Neural progenitor cell (in vitro differentiated cells): ENCODE measurements around the gene NFKB1. TPM values are rescaled to one million over a fixed set of nuclear protein-coding genes. Genes with fewer than 3 reads are reported as not detected.

Experiments used
- DNase-seq: peaks from one replicate; pipeline ENCODE4 v3.0.0-alpha.2; 2016; ENCODE audit warnings: low spot score
- H2AFZ ChIP-seq: fragments of 200-600 bp; sonication (generic); replicated peaks from 2 replicates; pipeline ENCODE4 v1.6.1; 2016; ENCODE audit warnings: antibody characterized with exemption
- H3F3A ChIP-seq: fragments of 200-600 bp; sonication (generic); 2 replicates; pipeline ENCODE4 v1.6.1; 2016; ENCODE audit warnings: antibody characterized with exemption, low read depth
- H3K27ac ChIP-seq: fragments of 200-600 bp; sonication (generic); 2 replicates; pipeline ENCODE4 v1.5.1; 2016; ENCODE audit warnings: mild to moderate bottlenecking
- H3K27me3 ChIP-seq: fragments of 200-600 bp; sonication (generic); 2 replicates; pipeline ENCODE4 v1.6.1; 2016; ENCODE audit warnings: mild to moderate bottlenecking, moderate library complexity
- H3K36me3 ChIP-seq: fragments of 200-600 bp; sonication (generic); 2 replicates; pipeline ENCODE4 v1.5.1; 2016
- H3K4me1 ChIP-seq: fragments of 200-600 bp; sonication (generic); 2 replicates; pipeline ENCODE4 v1.6.1; 2016; ENCODE audit warnings: mixed run types
- H3K4me2 ChIP-seq: fragments of 200-600 bp; sonication (generic); 2 replicates; pipeline ENCODE4 v1.6.1; 2016
- H3K4me3 ChIP-seq: fragments of 200-600 bp; sonication (generic); 2 replicates; pipeline ENCODE4 v1.5.1; 2016
- H3K79me2 ChIP-seq: fragments of 200-600 bp; sonication (generic); 2 replicates; pipeline ENCODE4 v1.6.1; 2016; ENCODE audit warnings: low read depth
- H3K9ac ChIP-seq: fragments of 200-600 bp; sonication (generic); 2 replicates; pipeline ENCODE4 v1.6.1; 2016
- H3K9me3 ChIP-seq: fragments of 200-600 bp; sonication (generic); 2 replicates; pipeline ENCODE4 v1.5.1; 2016; ENCODE audit warnings: low read depth
- H4K20me1 ChIP-seq: fragments of 200-600 bp; sonication (generic); 2 replicates; pipeline ENCODE4 v1.6.1; 2016; ENCODE audit warnings: low read depth
- H3K27ac Mint-ChIP-seq: 3 replicates; pipeline ENCODE4 v1.8.0; 2021; ENCODE audit warnings: mixed read lengths
- H3K27me3 Mint-ChIP-seq: 2 replicates; pipeline ENCODE4 v1.8.0; 2022; ENCODE audit warnings: low read depth, mild to moderate bottlenecking, inconsistent platforms, moderate library complexity, mixed read lengths; ENCODE audit not compliant: insufficient read depth
- H3K36me3 Mint-ChIP-seq: 3 replicates; pipeline ENCODE4 v1.8.0; 2021; ENCODE audit warnings: mixed read lengths
- H3K4me1 Mint-ChIP-seq: 3 replicates; pipeline ENCODE4 v1.8.0; 2021; ENCODE audit warnings: mixed read lengths
- H3K4me3 Mint-ChIP-seq: 3 replicates; pipeline ENCODE4 v1.8.0; 2021; ENCODE audit warnings: mild to moderate bottlenecking, moderate library complexity, mixed read lengths
- H3K9me3 Mint-ChIP-seq: 3 replicates; pipeline ENCODE4 v1.8.0; 2020; ENCODE audit warnings: mixed read lengths
- EZH2 ChIP-seq: fragments of 200-600 bp; sonication (generic); IDR thresholded peaks from 2 replicates; pipeline ENCODE4 v1.6.1; 2017; ENCODE audit warnings: antibody characterized with exemption, mild to moderate bottlenecking, moderate library complexity
- EZH2phosphoT487 ChIP-seq: fragments of 200-600 bp; sonication (generic); IDR thresholded peaks from 2 replicates; pipeline ENCODE4 v1.6.1; 2017; ENCODE audit warnings: antibody characterized with exemption
- total RNA-seq: library from RNA; depleted of rRNA; stranded (reverse); fragments of >200 nt; gene quantifications from 2 replicates; pipeline ENCODE4 v1.2.3, GENCODE V29; 2015; ENCODE audit warnings: low replicate concordance
- TF ChIP-seq, protein P1 (sequence below): fragments of 200-600 bp; sonication (generic); IDR thresholded peaks from 2 replicates; pipeline ENCODE4 v1.5.1; 2017; ENCODE audit warnings: antibody characterized with exemption, mild to moderate bottlenecking

The NFKB1 gene
- total RNA-seq, 1 donor from 2014 or later: 14.1 TPM

DNA sequence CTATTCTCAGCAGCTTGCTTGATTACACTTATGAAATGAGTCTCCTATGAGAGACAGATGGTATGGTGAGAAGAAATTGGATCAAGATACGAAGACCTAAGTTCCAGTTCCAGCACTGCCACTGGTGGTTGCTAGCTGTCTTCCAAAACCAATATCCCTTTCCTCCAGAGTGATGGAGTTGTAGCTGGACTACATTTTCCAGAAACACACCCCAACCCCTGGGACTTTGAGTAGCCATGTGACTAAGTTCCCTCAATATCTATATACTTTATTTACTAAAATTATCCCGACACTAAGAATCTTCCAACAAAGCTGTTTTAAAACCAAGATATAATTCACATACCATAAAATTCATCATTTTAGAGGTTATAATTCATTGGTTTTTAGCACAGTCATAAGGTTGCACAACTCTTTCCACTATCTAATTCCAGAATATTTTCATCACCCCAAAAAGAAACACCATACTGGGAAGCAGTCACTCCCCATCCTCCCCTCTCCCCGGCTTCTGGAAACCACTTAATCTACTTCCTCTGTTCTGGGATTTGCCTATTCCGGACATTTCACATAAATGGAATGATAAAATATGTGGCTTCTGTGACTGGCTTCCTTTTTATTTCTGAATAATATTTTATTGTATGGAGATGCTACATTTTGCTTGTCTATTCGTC is 141.6 kb downstream of the NFKB1 start:
- H3K27me3 ChIP-seq: no peaks in the 10 kb centered on the region
- H3K4me2 ChIP-seq: no peak overlapping the region
- H3K36me3 ChIP-seq: no peaks in the 10 kb centered on the region
- no peaks in the 10 kb centered on the region for H3K9me3 ChIP-seq
- H3K4me1 ChIP-seq: no peaks in the 10 kb centered on the region
- no peak overlapping the region for H3K27ac ChIP-seq
- Mint-ChIP-seq H3K36me3 (peaks cover 1% of the 10 kb centered on the region), H3K4me3 (no peak overlapping the region), H3K4me1 (peaks cover 3% of the 10 kb centered on the region), H3K27ac (no peak overlapping the region), H3K27me3 (peaks cover 3% of the 10 kb centered on the region), H3K9me3 (no peaks in the 10 kb centered on the region)
- no peaks in the 10 kb centered on the region for H3F3A ChIP-seq
- H3K4me3 ChIP-seq: no peak overlapping the region
- H4K20me1 ChIP-seq: no peaks in the 10 kb centered on the region
- no peak for DNase-seq
- H3K9ac ChIP-seq: no peak overlapping the region
- no peak overlapping the region for H2AFZ ChIP-seq
- H3K79me2 ChIP-seq: no peaks in the 10 kb centered on the region
- TF ChIP-seq, protein P1, sequence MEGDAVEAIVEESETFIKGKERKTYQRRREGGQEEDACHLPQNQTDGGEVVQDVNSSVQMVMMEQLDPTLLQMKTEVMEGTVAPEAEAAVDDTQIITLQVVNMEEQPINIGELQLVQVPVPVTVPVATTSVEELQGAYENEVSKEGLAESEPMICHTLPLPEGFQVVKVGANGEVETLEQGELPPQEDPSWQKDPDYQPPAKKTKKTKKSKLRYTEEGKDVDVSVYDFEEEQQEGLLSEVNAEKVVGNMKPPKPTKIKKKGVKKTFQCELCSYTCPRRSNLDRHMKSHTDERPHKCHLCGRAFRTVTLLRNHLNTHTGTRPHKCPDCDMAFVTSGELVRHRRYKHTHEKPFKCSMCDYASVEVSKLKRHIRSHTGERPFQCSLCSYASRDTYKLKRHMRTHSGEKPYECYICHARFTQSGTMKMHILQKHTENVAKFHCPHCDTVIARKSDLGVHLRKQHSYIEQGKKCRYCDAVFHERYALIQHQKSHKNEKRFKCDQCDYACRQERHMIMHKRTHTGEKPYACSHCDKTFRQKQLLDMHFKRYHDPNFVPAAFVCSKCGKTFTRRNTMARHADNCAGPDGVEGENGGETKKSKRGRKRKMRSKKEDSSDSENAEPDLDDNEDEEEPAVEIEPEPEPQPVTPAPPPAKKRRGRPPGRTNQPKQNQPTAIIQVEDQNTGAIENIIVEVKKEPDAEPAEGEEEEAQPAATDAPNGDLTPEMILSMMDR: no peak
- TF ChIP-seq EZH2: no peak
- TF ChIP-seq EZH2phosphoT487: no peak

DNA sequence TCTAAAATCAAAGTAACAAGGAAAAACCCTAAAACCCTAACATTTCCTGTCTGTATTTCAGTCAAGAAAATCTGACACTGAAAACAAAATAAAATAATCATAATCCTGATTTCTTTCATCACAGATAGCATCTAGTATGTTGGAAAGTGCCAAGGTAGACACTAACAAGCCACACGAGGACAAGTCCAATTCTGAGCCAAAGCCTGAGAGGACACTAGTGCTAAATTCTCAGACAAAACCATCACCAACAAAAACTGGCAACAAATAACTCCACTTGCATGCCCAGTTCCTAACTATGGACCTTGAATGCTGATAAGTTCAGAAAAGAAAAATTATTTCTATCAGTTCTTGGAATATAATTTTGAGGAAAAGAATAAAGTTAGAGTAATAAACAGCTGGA is 146.0 kb downstream of the NFKB1 start:
- H3K4me2 ChIP-seq: no peak overlapping the region
- Mint-ChIP-seq H3K4me1 (no peaks in the 10 kb centered on the region), H3K27me3 (peaks cover 3% of the 10 kb centered on the region), H3K9me3 (no peaks in the 10 kb centered on the region), H3K4me3 (no peak overlapping the region), H3K36me3 (peaks cover 3% of the 10 kb centered on the region), H3K27ac (no peak overlapping the region)
- H3K4me3 ChIP-seq: no peak overlapping the region
- H4K20me1 ChIP-seq: no peaks in the 10 kb centered on the region
- no peaks in the 10 kb centered on the region for H3K9me3 ChIP-seq
- H3F3A ChIP-seq: no peaks in the 10 kb centered on the region
- no peaks in the 10 kb centered on the region for H3K79me2 ChIP-seq
- H3K36me3 ChIP-seq: peaks cover 8% of the 10 kb centered on the region
- H3K9ac ChIP-seq: no peak overlapping the region
- H3K27me3 ChIP-seq: no peaks in the 10 kb centered on the region
- DNase-seq: no peak
- no peaks in the 10 kb centered on the region for H3K4me1 ChIP-seq
- TF ChIP-seq EZH2phosphoT487 (no peak), EZH2 (no peak)
- TF ChIP-seq, protein P1: no peak
- no peak overlapping the region for H3K27ac ChIP-seq
- no peak overlapping the region for H2AFZ ChIP-seq

DNA sequence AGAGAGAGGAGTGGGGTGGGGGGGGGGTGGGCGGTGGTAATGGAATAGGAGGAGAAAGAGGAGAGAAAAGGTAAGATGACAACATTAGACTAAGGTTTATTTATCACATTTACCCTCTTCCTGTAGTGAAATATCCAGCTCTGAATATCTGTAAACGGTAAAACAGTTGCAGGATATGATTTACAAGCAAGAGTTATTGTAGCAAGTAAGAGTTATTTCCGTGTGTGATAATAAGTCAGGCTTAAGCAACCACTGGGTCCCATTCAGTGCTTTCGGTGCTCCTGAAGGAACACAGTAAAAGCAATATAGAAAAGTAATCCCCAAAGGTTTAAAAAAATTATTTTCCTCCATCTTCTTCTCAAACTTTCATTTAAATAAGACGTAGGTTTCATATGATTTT is 156.0 kb downstream of the NFKB1 start:
- H4K20me1 ChIP-seq: no peaks in the 10 kb centered on the region
- DNase-seq: no peak
- H3K36me3 Mint-ChIP-seq: peaks cover 2% of the 10 kb centered on the region

DNA sequence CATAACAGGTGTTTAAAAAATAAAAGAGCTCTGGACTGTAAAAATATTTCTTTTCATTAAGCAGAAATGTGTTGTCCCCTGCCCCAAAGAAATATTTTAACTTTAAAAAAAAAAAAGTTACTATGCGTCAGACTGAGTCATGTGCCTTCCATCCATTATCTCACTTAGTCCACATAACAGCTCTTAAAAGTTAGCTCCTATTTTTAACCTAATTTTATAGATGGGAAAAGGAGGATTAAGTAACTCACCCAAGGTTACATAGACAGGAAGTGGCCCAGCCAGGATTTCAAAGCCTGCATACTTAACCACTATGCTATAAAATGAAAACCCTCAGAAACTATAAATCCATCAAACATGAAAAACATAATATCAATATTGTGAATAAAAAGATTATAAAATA is 161.9 kb downstream of the NFKB1 start:
- H4K20me1 ChIP-seq: no peaks in the 10 kb centered on the region
- Mint-ChIP-seq H3K36me3 (peaks cover 9% of the 10 kb centered on the region), H3K4me1 (no peaks in the 10 kb centered on the region), H3K9me3 (no peaks in the 10 kb centered on the region), H3K27me3 (no peaks in the 10 kb centered on the region), H3K27ac (no peak overlapping the region), H3K4me3 (no peak overlapping the region)
- no peaks in the 10 kb centered on the region for H3K4me1 ChIP-seq
- no peak overlapping the region for H3K4me2 ChIP-seq
- no peaks in the 10 kb centered on the region for H3K9me3 ChIP-seq
- DNase-seq: no peak
- no peak overlapping the region for H3K27ac ChIP-seq
- TF ChIP-seq EZH2 (no peak), EZH2phosphoT487 (no peak)
- TF ChIP-seq, protein P1: no peak
- no peaks in the 10 kb centered on the region for H3K27me3 ChIP-seq
- H3K36me3 ChIP-seq: no peaks in the 10 kb centered on the region
- no peak overlapping the region for H3K4me3 ChIP-seq
- H2AFZ ChIP-seq: no peak overlapping the region
- H3F3A ChIP-seq: no peaks in the 10 kb centered on the region
- no peaks in the 10 kb centered on the region for H3K79me2 ChIP-seq
- H3K9ac ChIP-seq: no peak overlapping the region

More for the DNA sequence above, 156.0 kb downstream of the NFKB1 start:
- Histone ChIP-seq H2AFZ (no peak overlapping the region), H3K27ac (no peak overlapping the region), H3K36me3 (peaks cover 3% of the 10 kb centered on the region), H3K4me3 (no peak overlapping the region), H3K9me3 (no peaks in the 10 kb centered on the region), H3K79me2 (no peaks in the 10 kb centered on the region), H3K4me1 (no peaks in the 10 kb centered on the region), H3K9ac (no peak overlapping the region), H3K27me3 (no peaks in the 10 kb centered on the region), H3F3A (no peaks in the 10 kb centered on the region), H3K4me2 (no peak overlapping the region)
- no peaks in the 10 kb centered on the region for H3K27me3 Mint-ChIP-seq
- no peaks in the 10 kb centered on the region for H3K9me3 Mint-ChIP-seq
- TF ChIP-seq EZH2 (no peak), EZH2phosphoT487 (no peak)
- H3K27ac Mint-ChIP-seq: no peak overlapping the region
- no peaks in the 10 kb centered on the region for H3K4me1 Mint-ChIP-seq
- no peak overlapping the region for H3K4me3 Mint-ChIP-seq
